Measurements from ENCODE around the gene JAZF1. TPM values are rescaled to one million over a fixed set of nuclear protein-coding genes. Genes with fewer than 3 reads are reported as not detected.

The JAZF1 gene
- total and polyA plus RNA-seq, 2 of the 8 experiments (the other 6 are each of a cell fraction or from before 2014, with no cell fraction given), result 2.6 to 21.8 TPM

GRCh38 chr7:28187012-28187411 lies 6.4 kb upstream of the JAZF1 start:
- no peak overlapping the region for H4K5ac ChIP-seq (ENCODE audit: insufficient read length, low read depth, low read length)
- H3K23ac ChIP-seq (ENCODE audit: insufficient read length), result no peak overlapping the region
- 90% methylated on average over 7 of the region's 7 CpGs; no CpG with 5 or more reads in 1 of the 2 experiments for WGBS, 2 experiments (ENCODE audit: extremely low coverage in 1 of 2, insufficient coverage in 1 of 2, insufficient read length in 1 of 2, insufficient replicate concordance in 2 of 2, low coverage in 1 of 2, low lambda C conversion rate in 2 of 2, missing lambda C conversion rate in 1 of 2)
- no peaks in the 10 kb centered on the region for H3K9me3 ChIP-seq (ENCODE audit: insufficient read depth in 2 of 2, low read depth in 1 of 2, low read length in 1 of 2)
- H3K79me1 ChIP-seq (ENCODE audit: low read depth, low read length), result no peaks in the 10 kb centered on the region
- no peak overlapping the region for H2BK12ac ChIP-seq (ENCODE audit: low read depth, low read length)
- no peak overlapping the region for H3K4me2 ChIP-seq (ENCODE audit: insufficient read depth in 1 of 2, low read depth in 2 of 2, low read length in 2 of 2)
- FAIRE-seq, result no peak
- POLR2A ChIA-PET (ENCODE audit: partially characterized antibody), result no interaction called here
- H3K79me2 ChIP-seq (ENCODE audit: control insufficient read depth in 1 of 2, insufficient read depth in 2 of 2, low read length in 2 of 2), result no peaks in the 10 kb centered on the region
- no peak overlapping the region for H2AFZ ChIP-seq (ENCODE audit: low read length)
- CTCF ChIA-PET (ENCODE audit: partially characterized antibody), result no interaction called here
- H3K4me3 ChIP-seq (ENCODE audit: extremely low read depth in 1 of 4, insufficient read depth in 2 of 4, low read depth in 3 of 4, low read length in 4 of 4), result no peak overlapping the region
- no peak overlapping the region for H3K56ac ChIP-seq (replicated peaks; ENCODE audit: insufficient read length, low read depth, low read length)
- H2BK5ac ChIP-seq (ENCODE audit: low read depth, low read length), result no peak overlapping the region
- no peak for TF ChIP-seq ATF3 (IDR thresholded peaks at IDR 0.05; ENCODE audit: insufficient read depth, low read depth, low read length)
- no peak for TF ChIP-seq GTF2F1 (IDR thresholded peaks at IDR 0.05; ENCODE audit: borderline replicate concordance, low read depth, low read length)
- no peak for TF ChIP-seq CREB1 (IDR thresholded peaks at IDR 0.05)
- TF ChIP-seq NANOG (IDR thresholded peaks at IDR 0.05; ENCODE audit: insufficient read depth, low read depth, low read length, poor library complexity, severe bottlenecking), result no peak
- TF ChIP-seq RNF2 (IDR thresholded peaks at IDR 0.05; ENCODE audit: borderline replicate concordance, low read depth, low read length, missing control alignments, poor library complexity, severe bottlenecking), result no peak
- no peak for TF ChIP-seq SRF (IDR thresholded peaks at IDR 0.05; ENCODE audit: low read depth, low read length)
- H3K27me3 ChIP-seq (replicated peaks in 1 of 4; ENCODE audit: control insufficient read depth in 3 of 4, extremely low read depth in 1 of 4, insufficient read depth in 3 of 4, low read length in 3 of 4), result no peaks in the 10 kb centered on the region
- H4K20me1 ChIP-seq (replicated peaks in 1 of 2; ENCODE audit: control insufficient read depth in 1 of 2, insufficient read depth in 2 of 2, low read length in 2 of 2), result no peaks in the 10 kb centered on the region
- H2BK15ac ChIP-seq (ENCODE audit: low read length), result no peak overlapping the region
- no peak overlapping the region for H3K4ac ChIP-seq (replicated peaks; ENCODE audit: insufficient read length, low read depth, low read length)
- no peak overlapping the region for H4K8ac ChIP-seq (ENCODE audit: extremely low read depth, insufficient read depth, low read length)
- H4K91ac ChIP-seq (replicated peaks; ENCODE audit: insufficient read length, low read length), result no peak overlapping the region
- H3K4me1 ChIP-seq (replicated peaks in 1 of 4; ENCODE audit: control insufficient read depth in 3 of 4, insufficient read depth in 4 of 4, low read length in 3 of 4), result peaks cover 0 to 5% (median 2%) of the 10 kb centered on the region in 4 experiments; a peak in 5 of 7 replicates
- H3K14ac ChIP-seq (ENCODE audit: insufficient read length), result no peak overlapping the region
- H3K9ac ChIP-seq (replicated peaks in 1 of 4; ENCODE audit: extremely low read depth in 1 of 4, low read depth in 3 of 4, low read length in 3 of 4), result no peak overlapping the region
- H2BK20ac ChIP-seq (ENCODE audit: low read length), result no peak overlapping the region
- no peaks in the 10 kb centered on the region for H3K36me3 ChIP-seq (ENCODE audit: control insufficient read depth in 2 of 4, insufficient read depth in 4 of 4, low read length in 3 of 4)
- DNase-seq (ENCODE audit: low read depth in 1 of 2, low spot score in 2 of 2), result no peak
- no peak overlapping the region for H3K27ac ChIP-seq (ENCODE audit: low read depth, low read length)
- no peaks in the 10 kb centered on the region for H3K23me2 ChIP-seq (ENCODE audit: low read depth, low read length)
- no peak overlapping the region for H2AK5ac ChIP-seq (ENCODE audit: low read depth, low read length)
- no peak overlapping the region for H2BK120ac ChIP-seq (replicated peaks; ENCODE audit: low read depth, low read length)
- no peak overlapping the region for H3K18ac ChIP-seq (ENCODE audit: extremely low read depth, low read length)

All from H1 (cell line).